ENCODE measurements around the gene DRG1. TPM values are rescaled to one million over a fixed set of nuclear protein-coding genes. Genes with fewer than 3 reads are reported as not detected.

The DRG1 gene
- total and polyA plus RNA-seq, 10 of the 15 experiments (the other 5 are each of a cell fraction or from before 2014, with no cell fraction given): 59.7 to 147 (median 85.8) TPM

DNA sequence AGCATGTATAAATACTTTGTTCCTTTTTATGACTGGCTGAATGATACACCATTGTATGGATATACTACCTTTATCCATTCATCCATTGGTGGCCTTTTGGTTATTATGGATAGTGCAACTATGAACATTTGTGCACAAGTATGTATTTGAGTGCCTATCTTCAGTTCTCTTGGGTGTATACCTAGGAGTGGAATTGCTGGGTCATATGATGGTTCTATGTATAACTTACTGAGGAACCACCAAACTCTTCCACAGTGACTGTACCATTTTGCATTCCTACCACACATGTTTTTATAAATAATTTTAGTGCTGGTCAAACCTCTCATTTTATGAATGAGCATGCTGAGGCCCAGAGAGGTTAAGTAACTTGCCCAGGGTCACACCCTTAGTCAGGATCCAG lies 49.4 kb upstream of the DRG1 start:
- no peak overlapping the region for H2AFZ ChIP-seq (ENCODE audit: control insufficient read depth, low read depth, low read length)
- H3K36me3 ChIP-seq (ENCODE audit: control insufficient read depth in 2 of 2, insufficient read depth in 2 of 2, low read length in 1 of 2): no peaks in the 10 kb centered on the region
- no peaks in the 10 kb centered on the region; the same call in 1 of the 2 replicates for H4K20me1 ChIP-seq (ENCODE audit: control insufficient read depth, insufficient read depth)
- BruUV-seq (replicated peaks): no TSS peak
- no peak overlapping the region for H3K9ac ChIP-seq (ENCODE audit: control insufficient read depth, insufficient read depth, low read length)
- intact Hi-C loops (cut with micrococcal nuclease; ENCODE audit: unreplicated experiment) (loop anchor here (5.0 kb wide), 2 partner anchors 47 to 402 kb away; partner anchors contain the start of genes DEPDC5, DRG1 and PRR14L), in situ Hi-C loops (cut with MboI) (loop anchor here (5.0 kb wide), 2 partner anchors 47 to 287 kb away; partner anchors contain the start of gene DRG1)
- ChIA-PET RAD21 (ENCODE audit: unreplicated experiment) (no interaction called here), SMC1A (ENCODE audit: uncharacterized antibody, unreplicated experiment) (no interaction called here), CTCF (no interaction called here), POLR2A (interaction anchor here (1.3 kb wide), 1 partner anchor 11 kb away, joined by 3 read pairs; no protein-coding TSS in a partner anchor)
- H3K4me1 ChIP-seq (ENCODE audit: control insufficient read depth, insufficient read depth, low read length): peaks cover 3% of the 10 kb centered on the region
- ATAC-seq (no peak), FAIRE-seq (no peak), DNase-seq (ENCODE audit: low read depth, low spot score) (no peak)
- H3K4me3 ChIP-seq: no peak overlapping the region
- H3K9me3 ChIP-seq (replicated peaks; ENCODE audit: control insufficient read depth, insufficient read depth, low read length): no peaks in the 10 kb centered on the region
- H3K27me3 ChIP-seq (replicated peaks in 1 of 2; ENCODE audit: control insufficient read depth in 2 of 2, insufficient read depth in 2 of 2, low read length in 1 of 2): no peaks in the 10 kb centered on the region
- no peak overlapping the region for H3K27ac ChIP-seq (ENCODE audit: control insufficient read depth, insufficient read depth)
- TF ChIP-seq EP300 (IDR thresholded peaks at IDR 0.05; ENCODE audit: borderline replicate concordance in 1 of 2, control insufficient read depth in 1 of 2, low read depth in 2 of 2, low read length in 2 of 2): no peak
- TF ChIP-seq SREBF1 (IDR thresholded peaks at IDR 0.05; ENCODE audit: low read length): no peak
- no peak for TF ChIP-seq CREB1 (IDR thresholded peaks at IDR 0.05; ENCODE audit: low read depth)
- TF ChIP-seq SMC3 (IDR thresholded peaks at IDR 0.05; ENCODE audit: borderline replicate concordance, low read length): no peak
- TF ChIP-seq TBL1XR1 (IDR thresholded peaks at IDR 0.05; ENCODE audit: low read depth, low read length): no peak
- TF ChIP-seq NFXL1 (IDR thresholded peaks at IDR 0.05; ENCODE audit: borderline replicate concordance): no peak
- TF ChIP-seq KAT2A (conservative IDR thresholded peaks at IDR 0.05; ENCODE audit: control insufficient read depth, low read depth, low read length): no peak
- no peak for TF ChIP-seq ZSCAN29 (IDR thresholded peaks at IDR 0.05)
- TF ChIP-seq SP1 (IDR thresholded peaks at IDR 0.05; ENCODE audit: low read depth, low read length): no peak
- TF ChIP-seq WRNIP1 (IDR thresholded peaks at IDR 0.05; ENCODE audit: borderline replicate concordance, low read depth, low read length): no peak
- no peak for TF ChIP-seq ASH2L (IDR thresholded peaks at IDR 0.05; ENCODE audit: borderline replicate concordance, low read depth)
- TF ChIP-seq CHD4 (IDR thresholded peaks at IDR 0.05): no peak
- TF ChIP-seq HCFC1 (IDR thresholded peaks at IDR 0.05; ENCODE audit: low read length): no peak
- no peak for TF ChIP-seq RAD21 (IDR thresholded peaks at IDR 0.05; ENCODE audit: insufficient read depth, low read depth, low read length)
- no peak for TF ChIP-seq NFIC (IDR thresholded peaks at IDR 0.05; ENCODE audit: low read depth, low read length)
- no peak for TF ChIP-seq KLF5 (IDR thresholded peaks at IDR 0.05; ENCODE audit: partially characterized antibody)
- TF ChIP-seq ZBED1 (IDR thresholded peaks at IDR 0.05; ENCODE audit: borderline replicate concordance): no peak
- peaks cover 8% of the 10 kb centered on the region for H3K79me2 ChIP-seq (ENCODE audit: control insufficient read depth, insufficient read depth, low read length)
- no peak overlapping the region for H3K4me2 ChIP-seq (ENCODE audit: control insufficient read depth, insufficient read depth)
